Adrenal gland (tissue), 5 donors: ENCODE results near the gene HMSD.

Experiments used
- CTCF ChIP-seq, 6 experiments: fragments of 450-650 bp in 4 of 6; fragments of 200-600 bp in 2 of 6; sonication (generic) in 1 of 6; IDR thresholded peaks; 1 replicate in 5 of 6; 2 replicates in 1 of 6; pipeline versions ENCODE4 v1.5.1 to v1.8.0; 2016 to 2021; ENCODE audit warnings: antibody characterized with exemption in 6 of 6, mild to moderate bottlenecking in 2 of 6, moderate library complexity in 1 of 6
- POLR2A ChIP-seq, 2 donors: fragments of 450-650 bp; IDR thresholded peaks; one replicate each; pipeline ENCODE4 v1.6.1; 2017; ENCODE audit warnings: antibody characterized with exemption in 2 of 2, mild to moderate bottlenecking in 2 of 2, moderate library complexity in 1 of 2
- donor health status: DM: no; HTN: no; CAD: no.

DNA sequence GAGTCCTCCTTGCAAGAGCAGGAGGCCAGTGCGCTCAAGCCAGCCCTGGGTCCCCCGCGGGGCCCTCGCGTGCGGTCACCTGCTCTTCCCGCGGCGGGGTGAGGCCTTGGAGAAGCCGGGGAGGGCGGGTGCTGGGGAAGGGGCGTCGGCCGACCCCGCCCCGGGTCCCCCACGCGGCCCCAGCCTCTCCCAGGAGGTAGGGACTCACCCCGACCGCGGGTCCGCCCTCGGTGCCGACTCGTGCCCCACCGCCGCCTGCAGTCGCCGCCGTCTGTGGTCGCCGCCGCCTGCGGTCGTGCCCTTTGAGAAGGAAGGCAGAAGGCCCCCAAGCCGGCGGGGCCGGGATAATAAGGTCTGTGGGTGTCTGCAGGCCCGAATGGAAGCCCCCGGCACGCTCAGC is 53.5 kb downstream of the HMSD start:
- TF ChIP-seq POLR2A (IDR thresholded peaks at IDR 0.05) (no peak), CTCF (IDR thresholded peaks at IDR 0.05) (no peak)
